ENCODE measurements around the gene CRYL1.

The CRYL1 gene

DNA sequence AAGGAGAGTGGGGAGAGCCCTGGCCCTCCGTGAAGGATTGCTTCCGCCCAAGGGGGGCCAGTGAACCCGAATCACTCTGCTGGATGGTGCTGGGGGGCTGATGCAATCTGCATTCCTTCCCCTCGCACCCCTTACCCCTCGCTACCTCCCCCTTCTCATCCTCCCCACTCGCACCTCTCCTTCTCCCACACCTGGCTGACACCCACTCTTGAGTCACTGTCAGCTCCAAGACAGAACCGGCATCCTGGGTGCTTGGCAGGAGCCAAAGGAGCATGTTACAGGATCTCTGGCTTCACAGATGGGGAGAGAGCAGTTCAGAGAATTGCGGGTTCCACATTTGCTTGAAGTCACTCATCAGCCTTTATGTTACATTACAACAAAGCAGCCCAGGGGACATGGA, 167.6 kb downstream of the CRYL1 start:
- Histone ChIP-seq H4K20me1 (ENCODE audit: insufficient read depth, low read length) (no peaks in the 10 kb centered on the region), H3K9me2 (replicated peaks; ENCODE audit: insufficient read depth, low read length) (no peaks in the 10 kb centered on the region), H3K9me3 (replicated peaks; ENCODE audit: insufficient read depth, low read length) (no peaks in the 10 kb centered on the region), H3K9ac (ENCODE audit: low read length) (no peak overlapping the region), H3K4me2 (ENCODE audit: low read depth, low read length) (no peak overlapping the region), H3F3A (ENCODE audit: insufficient read depth, low read length) (no peaks in the 10 kb centered on the region), H3K27ac (ENCODE audit: low read length) (no peak overlapping the region), H2AFZ (ENCODE audit: low read length) (no peak overlapping the region), H3K79me2 (ENCODE audit: low read length) (no peaks in the 10 kb centered on the region), H3K4me3 (ENCODE audit: low read length) (no peak overlapping the region), H3K27me3 (replicated peaks; ENCODE audit: insufficient read depth, low read length) (no peaks in the 10 kb centered on the region), H3K36me3 (replicated peaks; ENCODE audit: insufficient read depth, low read length) (no peaks in the 10 kb centered on the region), H3K4me1 (ENCODE audit: low read length) (no peaks in the 10 kb centered on the region)
- no peak for DNase-seq
- TF ChIP-seq, protein P1, sequence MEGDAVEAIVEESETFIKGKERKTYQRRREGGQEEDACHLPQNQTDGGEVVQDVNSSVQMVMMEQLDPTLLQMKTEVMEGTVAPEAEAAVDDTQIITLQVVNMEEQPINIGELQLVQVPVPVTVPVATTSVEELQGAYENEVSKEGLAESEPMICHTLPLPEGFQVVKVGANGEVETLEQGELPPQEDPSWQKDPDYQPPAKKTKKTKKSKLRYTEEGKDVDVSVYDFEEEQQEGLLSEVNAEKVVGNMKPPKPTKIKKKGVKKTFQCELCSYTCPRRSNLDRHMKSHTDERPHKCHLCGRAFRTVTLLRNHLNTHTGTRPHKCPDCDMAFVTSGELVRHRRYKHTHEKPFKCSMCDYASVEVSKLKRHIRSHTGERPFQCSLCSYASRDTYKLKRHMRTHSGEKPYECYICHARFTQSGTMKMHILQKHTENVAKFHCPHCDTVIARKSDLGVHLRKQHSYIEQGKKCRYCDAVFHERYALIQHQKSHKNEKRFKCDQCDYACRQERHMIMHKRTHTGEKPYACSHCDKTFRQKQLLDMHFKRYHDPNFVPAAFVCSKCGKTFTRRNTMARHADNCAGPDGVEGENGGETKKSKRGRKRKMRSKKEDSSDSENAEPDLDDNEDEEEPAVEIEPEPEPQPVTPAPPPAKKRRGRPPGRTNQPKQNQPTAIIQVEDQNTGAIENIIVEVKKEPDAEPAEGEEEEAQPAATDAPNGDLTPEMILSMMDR (IDR thresholded peaks at IDR 0.05; ENCODE audit: low read length), result no peak
- no peak for TF ChIP-seq EZH2 (optimal IDR thresholded peaks at IDR 0.05; ENCODE audit: low read depth, low read length)
- no peak for TF ChIP-seq EZH2phosphoT487 (IDR thresholded peaks at IDR 0.05; ENCODE audit: low read length)

DNA sequence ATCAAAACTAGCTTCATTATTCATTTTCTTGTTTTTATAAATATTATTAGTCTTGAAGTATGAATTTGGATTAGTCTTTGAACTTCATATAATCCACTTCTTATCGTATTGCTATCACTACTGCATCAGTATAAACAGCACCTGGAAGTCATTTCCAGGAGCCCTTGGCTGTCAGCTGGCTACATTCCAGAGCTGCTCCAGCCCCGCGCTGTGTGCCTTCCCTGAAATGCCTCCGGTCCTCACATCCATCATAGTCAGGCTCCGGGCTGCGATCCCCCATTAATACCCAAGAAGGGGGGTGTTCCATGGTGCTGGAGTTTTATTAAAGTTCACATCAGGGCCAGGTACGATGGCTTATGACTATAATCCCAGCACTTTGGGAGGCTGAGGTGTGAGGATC, 169.2 kb downstream of the CRYL1 start:
- Histone ChIP-seq H3K9me3 (replicated peaks; ENCODE audit: insufficient read depth, low read length) (no peaks in the 10 kb centered on the region), H3K4me3 (ENCODE audit: low read length) (no peak overlapping the region), H2AFZ (ENCODE audit: low read length) (no peak overlapping the region), H4K20me1 (ENCODE audit: insufficient read depth, low read length) (no peaks in the 10 kb centered on the region), H3K9me2 (replicated peaks; ENCODE audit: insufficient read depth, low read length) (no peaks in the 10 kb centered on the region), H3K27ac (ENCODE audit: low read length) (no peak overlapping the region), H3K36me3 (replicated peaks; ENCODE audit: insufficient read depth, low read length) (no peaks in the 10 kb centered on the region), H3F3A (ENCODE audit: insufficient read depth, low read length) (no peaks in the 10 kb centered on the region), H3K4me2 (ENCODE audit: low read depth, low read length) (no peak overlapping the region), H3K79me2 (ENCODE audit: low read length) (no peaks in the 10 kb centered on the region), H3K4me1 (ENCODE audit: low read length) (no peaks in the 10 kb centered on the region), H3K9ac (ENCODE audit: low read length) (no peak overlapping the region), H3K27me3 (replicated peaks; ENCODE audit: insufficient read depth, low read length) (no peaks in the 10 kb centered on the region)
- TF ChIP-seq EZH2phosphoT487 (IDR thresholded peaks at IDR 0.05; ENCODE audit: low read length) (no peak), EZH2 (optimal IDR thresholded peaks at IDR 0.05; ENCODE audit: low read depth, low read length) (no peak)
- TF ChIP-seq, protein P1 (IDR thresholded peaks at IDR 0.05; ENCODE audit: low read length), result no peak
- no peak for DNase-seq

DNA sequence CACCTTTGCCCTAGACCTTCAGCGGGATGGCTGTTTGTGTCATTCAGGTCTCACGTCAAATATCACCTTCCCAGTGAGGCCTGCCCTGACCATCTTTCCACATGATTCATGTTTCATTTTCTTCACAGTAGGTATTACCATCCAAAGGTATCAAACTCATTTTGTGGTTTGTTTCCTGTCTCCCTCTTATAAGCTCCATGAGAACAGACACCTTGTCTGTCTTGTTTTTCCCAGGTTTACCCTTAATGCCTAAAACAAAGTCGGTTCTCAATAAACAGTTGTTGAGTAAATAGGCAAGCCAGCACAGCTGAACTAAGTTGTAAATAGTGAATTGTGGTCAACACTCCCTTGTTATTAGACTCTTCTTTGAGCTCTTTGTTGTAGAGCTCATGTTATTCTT, 170.9 kb downstream of the CRYL1 start:
- Histone ChIP-seq H3K9ac (ENCODE audit: low read length) (no peak overlapping the region), H3K9me2 (replicated peaks; ENCODE audit: insufficient read depth, low read length) (no peaks in the 10 kb centered on the region), H3K27me3 (replicated peaks; ENCODE audit: insufficient read depth, low read length) (no peaks in the 10 kb centered on the region), H3K4me2 (ENCODE audit: low read depth, low read length) (no peak overlapping the region), H4K20me1 (ENCODE audit: insufficient read depth, low read length) (no peaks in the 10 kb centered on the region), H3K27ac (ENCODE audit: low read length) (no peak overlapping the region), H3K4me3 (ENCODE audit: low read length) (no peak overlapping the region), H3K4me1 (ENCODE audit: low read length) (no peaks in the 10 kb centered on the region), H3K36me3 (replicated peaks; ENCODE audit: insufficient read depth, low read length) (no peaks in the 10 kb centered on the region), H3F3A (ENCODE audit: insufficient read depth, low read length) (no peaks in the 10 kb centered on the region), H3K79me2 (ENCODE audit: low read length) (no peaks in the 10 kb centered on the region), H2AFZ (ENCODE audit: low read length) (no peak overlapping the region), H3K9me3 (replicated peaks; ENCODE audit: insufficient read depth, low read length) (no peaks in the 10 kb centered on the region)
- DNase-seq, result no peak
- TF ChIP-seq EZH2phosphoT487 (IDR thresholded peaks at IDR 0.05; ENCODE audit: low read length), result no peak
- TF ChIP-seq EZH2 (optimal IDR thresholded peaks at IDR 0.05; ENCODE audit: low read depth, low read length), result no peak
- TF ChIP-seq, protein P1 (IDR thresholded peaks at IDR 0.05; ENCODE audit: low read length), result no peak

Data from MM.1S (cell line).